GM21619 (cell line): ENCODE measurements around the gene GLG1.

Source experiments
- ATAC-seq: cut with Tn5 transposase; IDR thresholded peaks from one replicate; pipeline ENCODE4 v1.9.1; 2021; ENCODE audit not compliant: unreplicated experiment

GLG1 gene

GRCh38 chr16:74485916-74486315, 121.0 kb downstream of the GLG1 start:
- no peak for ATAC-seq

DNA sequence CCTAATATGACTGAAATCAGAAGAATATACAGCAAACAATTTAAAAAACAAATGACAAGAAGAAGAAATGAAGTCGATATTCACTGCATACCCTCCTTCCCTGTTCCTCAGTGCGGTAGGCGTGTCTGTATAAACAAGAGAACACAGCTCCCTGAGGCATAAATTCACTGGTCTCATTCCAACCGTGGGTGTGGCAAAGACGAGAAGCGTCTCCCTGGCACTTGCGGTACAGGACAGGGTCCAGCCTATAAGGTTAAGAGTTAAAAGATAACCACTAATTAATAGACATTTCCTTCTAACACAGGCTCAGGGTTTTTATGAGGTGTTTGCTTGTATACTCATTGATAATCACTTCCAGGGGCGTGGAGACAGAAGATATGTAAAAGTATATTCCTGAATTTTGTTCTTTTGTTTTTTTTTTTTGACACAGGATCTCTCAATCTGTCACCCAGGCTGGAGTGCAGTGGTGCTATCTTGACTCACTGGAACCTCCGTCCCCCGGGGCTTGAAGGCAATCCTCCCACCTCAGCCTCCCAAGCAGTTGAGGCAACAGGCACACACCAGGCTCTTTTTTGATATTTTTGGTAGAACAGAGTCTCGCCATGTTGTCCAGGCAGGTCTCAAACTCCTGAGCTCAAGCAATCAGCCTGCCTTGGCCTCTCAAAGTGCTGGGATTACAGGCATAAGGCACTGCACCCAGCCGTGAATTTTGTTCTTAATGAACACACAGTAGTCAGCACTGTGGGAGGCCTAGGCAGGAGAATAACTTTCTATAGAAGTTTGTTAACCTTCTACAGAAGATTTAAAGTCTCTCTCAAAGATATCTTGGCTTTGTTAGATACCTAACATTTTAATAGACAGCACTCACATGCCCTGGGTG, 126.5 kb downstream of the GLG1 start:
- ATAC-seq, result no peak

- no peak for ATAC-seq
Measured at GRCh38 chr16:74477226-74477625, 129.7 kb downstream of the GLG1 start.

DNA sequence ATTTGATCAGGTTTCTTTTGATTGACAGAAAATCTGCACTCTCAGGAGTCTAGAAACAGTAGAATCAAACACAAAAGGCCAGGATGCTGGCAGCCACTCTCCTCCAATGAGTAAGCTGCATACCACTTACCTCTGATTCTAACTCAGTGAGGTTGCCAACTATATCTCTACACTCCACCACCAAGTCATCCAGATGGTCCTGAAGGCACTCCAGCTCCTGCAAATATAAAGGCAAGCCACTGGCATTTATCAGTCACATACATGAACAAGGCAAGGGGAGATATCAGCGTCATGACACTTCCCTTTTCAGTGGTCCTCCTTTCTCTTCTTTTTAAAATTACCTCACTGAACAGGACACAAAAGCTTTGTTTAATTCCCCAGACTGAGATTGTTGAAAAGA, 132.5 kb downstream of the GLG1 start:
- no peak for ATAC-seq

DNA sequence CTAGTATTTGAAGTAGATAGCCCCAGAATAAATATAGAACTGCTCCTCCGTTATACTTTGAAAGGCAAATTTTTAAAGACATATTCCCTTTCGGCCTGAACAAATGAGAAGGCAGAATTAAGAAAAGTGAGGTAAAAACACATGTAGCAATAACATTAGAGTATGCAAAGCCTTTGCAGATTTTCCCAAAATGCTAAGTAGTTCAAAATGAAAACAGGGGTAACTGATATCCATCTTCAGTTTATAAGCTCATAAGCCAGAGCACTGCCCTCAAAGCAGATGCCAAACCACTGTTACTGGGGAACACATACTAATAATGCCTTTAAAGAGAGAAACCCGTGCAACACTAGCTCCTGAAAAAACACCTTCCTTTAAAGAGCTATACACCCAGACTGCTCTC, 134.4 kb downstream of the GLG1 start:
- ATAC-seq, result no peak

GRCh38 chr16:74472010-74472409, 134.9 kb downstream of the GLG1 start:
- no peak for ATAC-seq

GRCh38 chr16:74469946-74470478, 136.9 kb downstream of the GLG1 start:
- ATAC-seq, result no peak

GRCh38 chr16:74468807-74469525, 137.9 kb downstream of the GLG1 start:
- no peak for ATAC-seq

- ATAC-seq, result peak; percentile 74
Measured at GRCh38 chr16:74466872-74467271, 140.0 kb downstream of the GLG1 start.

DNA sequence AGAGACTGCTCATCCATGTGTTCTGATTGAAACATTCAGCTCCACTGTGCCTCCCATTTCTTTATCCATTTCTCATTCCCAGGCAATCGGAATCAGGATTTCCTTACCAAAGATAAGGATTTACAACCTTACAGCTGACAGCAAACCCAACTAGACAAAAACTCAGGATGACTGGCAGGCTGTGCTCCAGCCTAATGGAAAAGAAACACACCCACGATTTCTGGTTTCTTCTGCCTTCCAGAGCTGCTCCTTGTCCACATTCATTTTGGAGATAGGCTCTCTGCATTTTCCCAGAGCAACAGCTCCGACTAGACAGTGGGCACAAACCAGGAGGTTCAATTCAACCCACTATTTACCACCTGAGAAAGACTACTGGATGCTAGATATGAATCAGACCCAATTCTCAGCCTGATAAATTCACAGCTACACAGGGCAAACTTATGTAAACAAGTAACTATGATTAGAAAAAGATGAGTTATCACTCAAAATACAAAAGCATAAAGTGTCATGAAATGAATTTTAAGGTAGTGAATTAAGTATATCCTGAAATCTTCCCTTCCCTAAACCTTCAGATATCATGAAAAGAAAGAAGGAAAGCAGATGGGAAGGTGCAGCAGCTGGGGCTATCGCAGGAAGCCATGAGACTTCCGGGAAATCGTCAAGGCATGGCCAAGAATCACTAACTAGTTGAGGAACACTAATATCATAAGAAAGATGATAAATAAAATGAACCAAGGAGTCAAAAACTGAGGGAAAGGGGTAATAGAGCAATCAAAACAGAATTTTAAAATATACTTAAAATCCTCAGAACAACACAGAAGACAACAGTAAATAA, 140.8 kb downstream of the GLG1 start:
- no peak for ATAC-seq

DNA sequence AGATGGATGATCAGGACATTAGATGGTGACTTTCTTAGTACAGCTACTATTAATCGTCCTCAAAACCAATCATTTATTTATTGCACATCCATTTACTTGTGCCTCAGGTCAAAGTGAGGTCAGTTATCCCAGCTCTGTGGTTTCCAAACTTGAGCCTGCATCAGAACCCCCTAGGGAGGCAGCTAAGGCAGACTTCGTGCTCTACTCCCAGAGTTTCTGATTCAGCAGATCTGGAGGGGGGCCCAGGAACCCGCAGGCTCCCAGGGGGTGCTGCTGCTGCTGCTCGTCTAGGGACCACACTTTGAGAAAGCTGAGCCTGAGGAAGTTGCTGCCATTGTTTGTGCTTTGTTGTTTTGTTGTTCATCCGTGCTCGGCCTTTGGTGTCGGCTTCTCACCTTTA, 141.6 kb downstream of the GLG1 start:
- ATAC-seq, result no peak

- ATAC-seq, result peak; percentile 53
Measured at GRCh38 chr16:74463888-74464287, 143.0 kb downstream of the GLG1 start.

DNA sequence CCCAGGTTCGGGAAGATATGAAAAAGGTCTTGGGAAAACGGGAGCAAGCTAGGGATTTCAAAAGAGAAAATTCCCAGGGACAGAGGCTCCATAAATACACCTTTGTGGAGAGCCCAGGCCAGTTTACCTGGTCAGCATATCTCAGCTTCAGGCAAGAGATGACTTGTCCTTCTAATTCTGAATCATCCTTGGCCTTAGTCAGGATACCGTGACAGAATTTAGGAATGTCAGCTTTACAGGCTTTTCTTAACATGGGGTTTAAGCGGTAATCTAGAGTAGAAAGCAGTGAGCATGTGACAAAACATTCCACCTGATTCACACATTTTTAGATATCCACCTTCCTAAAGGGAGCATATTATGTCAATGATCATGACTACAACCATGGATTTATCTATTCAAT, 144.6 kb downstream of the GLG1 start:
- no peak for ATAC-seq

DNA sequence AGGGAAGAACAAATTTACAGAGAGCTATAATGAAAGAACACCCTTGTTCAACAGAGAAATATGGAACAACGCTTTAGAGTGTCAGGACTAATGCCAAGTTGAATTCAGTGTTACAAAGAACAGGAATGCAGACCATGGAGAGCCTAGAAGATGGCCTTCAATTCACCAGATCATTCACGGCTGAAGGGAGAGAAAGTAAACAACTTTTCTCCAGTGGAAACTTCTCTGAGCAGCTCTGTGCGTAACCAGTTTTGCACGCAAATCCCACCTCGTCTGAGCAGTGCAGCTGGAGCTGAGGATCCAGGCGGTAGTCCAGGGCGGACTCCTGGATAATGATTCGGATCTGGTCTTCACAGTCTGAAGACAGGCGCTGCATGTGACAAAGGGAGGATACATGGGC, 145.1 kb downstream of the GLG1 start:
- ATAC-seq, result no peak

DNA sequence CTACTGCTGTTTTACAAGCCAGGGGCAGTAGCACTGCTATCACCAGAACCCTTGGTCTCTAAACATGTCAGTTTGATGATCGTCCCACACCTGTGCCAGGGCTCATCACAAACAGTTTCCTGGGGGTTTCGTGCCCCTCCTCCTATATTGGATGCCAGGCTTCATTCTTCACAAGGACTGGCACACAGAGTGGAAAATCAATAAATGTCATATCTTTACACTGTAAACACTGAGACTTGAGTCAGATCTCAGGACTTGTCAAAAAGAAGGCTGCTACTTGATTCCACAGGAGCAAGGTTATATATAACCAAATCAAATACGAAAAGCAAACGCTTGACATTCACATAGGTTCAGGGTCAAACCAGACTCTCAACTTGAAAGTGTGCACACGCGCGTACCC, 146.4 kb downstream of the GLG1 start:
- no peak for ATAC-seq

GRCh38 chr16:74456290-74456625, 150.7 kb downstream of the GLG1 start:
- ATAC-seq, result no peak

- ATAC-seq, result no peak
Measured at GRCh38 chr16:74455619-74456289, 151.2 kb downstream of the GLG1 start.

GRCh38 chr16:74455213-74455612, 151.7 kb downstream of the GLG1 start:
- ATAC-seq, result no peak

- ATAC-seq, result peak; percentile 90
Measured at GRCh38 chr16:74451951-74452758, 154.8 kb downstream of the GLG1 start.
